ENCODE measurements around the gene PPP2R5C. TPM values are rescaled to one million over a fixed set of nuclear protein-coding genes. Genes with fewer than 3 reads are reported as not detected.

The PPP2R5C gene
- total and polyA plus RNA-seq, 2 of the 4 experiments (the other 2 are of a cell fraction) = 65.9 to 78.7 TPM

GRCh38 chr14:101876555-101876938, 115.0 kb downstream of the PPP2R5C start:
- Histone ChIP-seq H4K91ac (ENCODE audit: insufficient read depth, low read depth, low read length) (no peak overlapping the region), H3K27me3 (ENCODE audit: control insufficient read depth, insufficient read depth, low read length) (no peaks in the 10 kb centered on the region), H3K14ac (replicated peaks; ENCODE audit: low read depth, low read length) (no peak overlapping the region), H3K18ac (ENCODE audit: low read depth, low read length) (no peak overlapping the region), H3K23ac (ENCODE audit: low read depth, low read length) (no peak overlapping the region), H3K4me1 (ENCODE audit: control insufficient read depth, insufficient read depth, low read length) (peaks cover 6% of the 10 kb centered on the region), H3K56ac (ENCODE audit: extremely low read depth, insufficient read depth, low read length) (no peak overlapping the region), H2BK120ac (ENCODE audit: low read depth, low read length) (no peak overlapping the region), H4K8ac (ENCODE audit: low read depth in 2 of 2, low read length in 2 of 2) (no peak overlapping the region), H4K20me1 (ENCODE audit: insufficient read depth, low read length) (peaks cover 60% of the 10 kb centered on the region), H3K9me3 (ENCODE audit: control insufficient read depth, insufficient read depth, low read length) (no peaks in the 10 kb centered on the region), H2BK20ac (ENCODE audit: low read depth, low read length) (no peak overlapping the region), H2AFZ (replicated peaks; ENCODE audit: low read length, poor library complexity) (no peak overlapping the region), H2BK15ac (ENCODE audit: low read depth, low read length) (no peak overlapping the region), H3K4ac (ENCODE audit: low read depth, low read length) (no peak overlapping the region), H3K9me1 (ENCODE audit: insufficient read depth, low read length) (peaks cover 17% of the 10 kb centered on the region; the same call in 1 of the 2 replicates), H2AK5ac (ENCODE audit: low read depth, low read length) (no peak overlapping the region), H3K27ac (ENCODE audit: insufficient read depth, low read length) (no peak overlapping the region), H2AK9ac (replicated peaks; ENCODE audit: low read depth, low read length, poor library complexity) (no peak overlapping the region), H4K5ac (ENCODE audit: low read depth, low read length) (no peak overlapping the region), H3K9ac (ENCODE audit: low read depth, low read length) (no peak overlapping the region), H3K36me3 (ENCODE audit: control insufficient read depth, insufficient read depth, low read length) (peaks cover 9% of the 10 kb centered on the region), H2BK5ac (ENCODE audit: low read depth, low read length, poor library complexity, severe bottlenecking) (no peak overlapping the region), H3K4me3 (ENCODE audit: insufficient read depth, low read depth, low read length) (no peak overlapping the region), H3K79me1 (ENCODE audit: low read depth in 1 of 2, low read length in 2 of 2) (peaks cover 59 to 82% of the 10 kb centered on the region in 2 experiments), H3K4me2 (ENCODE audit: low read depth, low read length) (no peak overlapping the region)
- in situ Hi-C loops (cut with MboI; ENCODE audit: low sequenced_read_pairs) = no loop called here
- no TSS peak for BruUV-seq (replicated peaks)
- ChIA-PET CTCF (no interaction called here), POLR2A (ENCODE audit: unreplicated experiment) (no interaction called here)
- DNase-seq (peak; percentile 18), ATAC-seq (ENCODE audit: low read depth) (no peak)
- no peak for TF ChIP-seq MAZ (IDR thresholded peaks at IDR 0.05; ENCODE audit: borderline replicate concordance, low read depth, low read length)
- TF ChIP-seq BHLHE40 (IDR thresholded peaks at IDR 0.05; ENCODE audit: low read depth, low read length) = no peak
- no peak for TF ChIP-seq MXI1 (IDR thresholded peaks at IDR 0.05; ENCODE audit: borderline replicate concordance, low read depth, low read length)
- TF ChIP-seq CTCF (conservative IDR thresholded peaks at IDR 0.05; ENCODE audit: low read depth, low read length) = no peak
- no peak for TF ChIP-seq CHD1 (IDR thresholded peaks at IDR 0.05; ENCODE audit: low read depth, low read length)
- TF ChIP-seq NFE2L2 (IDR thresholded peaks at IDR 0.05; ENCODE audit: low read depth, low read length) = no peak
- TF ChIP-seq SMC3 (IDR thresholded peaks at IDR 0.05; ENCODE audit: low read depth, low read length) = no peak
- no peak for TF ChIP-seq RAD21 (IDR thresholded peaks at IDR 0.05; ENCODE audit: low read length)
- TF ChIP-seq, protein P1, sequence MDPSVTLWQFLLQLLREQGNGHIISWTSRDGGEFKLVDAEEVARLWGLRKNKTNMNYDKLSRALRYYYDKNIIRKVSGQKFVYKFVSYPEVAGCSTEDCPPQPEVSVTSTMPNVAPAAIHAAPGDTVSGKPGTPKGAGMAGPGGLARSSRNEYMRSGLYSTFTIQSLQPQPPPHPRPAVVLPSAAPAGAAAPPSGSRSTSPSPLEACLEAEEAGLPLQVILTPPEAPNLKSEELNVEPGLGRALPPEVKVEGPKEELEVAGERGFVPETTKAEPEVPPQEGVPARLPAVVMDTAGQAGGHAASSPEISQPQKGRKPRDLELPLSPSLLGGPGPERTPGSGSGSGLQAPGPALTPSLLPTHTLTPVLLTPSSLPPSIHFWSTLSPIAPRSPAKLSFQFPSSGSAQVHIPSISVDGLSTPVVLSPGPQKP (IDR thresholded peaks at IDR 0.05; ENCODE audit: borderline replicate concordance, low read depth, low read length) = no peak
- no peak for TF ChIP-seq MAFK (IDR thresholded peaks at IDR 0.05; ENCODE audit: low read depth, low read length)
- no peak for TF ChIP-seq FOS (IDR thresholded peaks at IDR 0.05; ENCODE audit: low read depth, low read length)
- no peak for TF ChIP-seq RCOR1 (IDR thresholded peaks at IDR 0.05; ENCODE audit: insufficient replicate concordance, low read length)
- no peak for TF ChIP-seq POLR2A (IDR thresholded peaks at IDR 0.05; ENCODE audit: low read depth, low read length)
- TF ChIP-seq USF2 (IDR thresholded peaks at IDR 0.05; ENCODE audit: low read depth, low read length) = no peak
- 77% methylated on average over 5 of the region's 8 CpGs; no CpG with 5 or more reads in 1 of the 2 experiments for whole genome bisulfite sequencing, 2 experiments (ENCODE audit: extremely low coverage in 2 of 2, insufficient read length in 1 of 2)
- intact Hi-C loops (cut with micrococcal nuclease) = no loop called here
- dilution Hi-C loops (cut with HindIII; ENCODE audit: low sequenced_read_pairs, unreplicated experiment) = no loop called here
